CD4-positive, alpha-beta T cell treated with Interleukin-17A for 4 hours (primary cell): ENCODE measurements around the gene MAP3K5.
A peak's percentile ranks its signal among the peaks of the same experiment; 100 is the strongest.

Source experiments
- DNase-seq: peaks from one replicate; pipeline ENCODE4 v3.0.0-alpha.2; 2020; ENCODE audit warnings: mixed read lengths

Gene MAP3K5

DNA sequence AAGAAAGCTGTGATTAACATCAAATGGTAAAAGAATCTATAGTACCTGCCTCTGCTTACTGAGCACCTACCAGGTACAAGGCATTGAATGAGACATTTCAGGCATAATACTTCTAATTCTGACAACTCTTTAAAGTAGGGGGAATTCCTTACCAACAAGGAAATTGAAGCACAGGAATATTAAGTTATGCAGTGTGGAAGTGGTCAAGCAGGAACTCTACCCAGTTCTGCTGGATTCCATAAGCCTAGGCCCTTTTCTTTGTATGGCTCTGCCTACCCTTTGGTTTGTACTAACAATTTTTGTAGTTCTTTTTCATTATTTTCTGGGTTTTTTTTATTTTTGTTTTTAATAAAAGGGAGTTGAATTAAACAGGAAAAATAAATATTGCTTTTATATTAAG is 114.5 kb downstream of the MAP3K5 start:
- DNase-seq = no peak

DNA sequence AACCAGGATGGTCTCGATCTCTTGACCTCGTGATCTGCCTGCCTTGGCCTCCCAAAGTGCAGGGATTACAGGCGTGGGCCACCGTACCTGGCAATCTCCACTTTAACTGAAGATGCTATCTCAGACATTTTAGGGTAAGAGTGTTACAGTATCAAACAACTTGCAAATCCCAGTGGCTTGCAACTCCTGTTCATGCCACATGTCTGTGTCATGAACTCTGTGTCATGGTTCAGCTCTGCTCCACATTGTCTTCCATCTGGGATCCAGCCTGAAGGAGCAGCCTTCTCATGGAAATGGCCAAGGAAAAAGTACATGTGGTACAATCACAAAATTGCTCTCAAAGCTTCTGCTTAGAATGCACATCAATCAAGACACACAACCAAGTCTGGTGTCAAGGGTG is 114.9 kb downstream of the MAP3K5 start:
- DNase-seq = no peak

DNA sequence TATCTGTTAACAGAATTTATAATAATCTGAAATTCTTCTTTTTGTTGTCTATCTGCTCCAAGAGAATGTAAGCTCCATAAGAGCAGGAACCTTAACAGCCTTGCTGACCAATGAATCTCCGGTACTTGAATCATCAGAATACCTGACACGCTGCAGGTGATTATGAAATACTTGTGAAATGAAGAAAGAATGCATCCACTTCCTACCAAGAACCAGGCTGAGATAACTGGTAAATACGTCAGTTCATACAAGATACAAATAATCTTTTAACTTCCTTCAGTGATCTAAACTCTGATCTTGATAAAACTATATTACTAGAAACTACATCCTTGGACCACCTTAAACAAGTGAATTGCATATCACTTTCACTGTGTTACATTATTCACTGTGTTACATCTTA is 116.2 kb downstream of the MAP3K5 start:
- DNase-seq = no peak

DNA sequence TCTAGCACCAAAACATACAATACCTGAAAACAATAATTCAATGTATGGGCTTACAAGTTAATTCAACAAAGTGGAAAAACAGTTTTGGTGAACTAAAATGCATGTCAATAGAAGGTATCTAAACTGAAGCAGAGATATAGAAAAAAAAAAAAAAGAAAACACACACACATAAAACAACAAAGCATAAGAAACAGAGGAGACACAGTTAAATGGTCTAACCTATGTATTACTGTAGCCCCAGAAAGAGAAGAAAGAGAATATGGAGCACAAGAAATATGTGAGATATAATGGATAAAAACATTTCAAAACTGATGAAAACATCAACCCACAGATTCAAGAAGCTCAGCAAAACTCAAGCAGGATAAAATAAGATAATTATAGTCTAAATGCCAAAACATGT is 118.7 kb downstream of the MAP3K5 start:
- no peak for DNase-seq

DNA sequence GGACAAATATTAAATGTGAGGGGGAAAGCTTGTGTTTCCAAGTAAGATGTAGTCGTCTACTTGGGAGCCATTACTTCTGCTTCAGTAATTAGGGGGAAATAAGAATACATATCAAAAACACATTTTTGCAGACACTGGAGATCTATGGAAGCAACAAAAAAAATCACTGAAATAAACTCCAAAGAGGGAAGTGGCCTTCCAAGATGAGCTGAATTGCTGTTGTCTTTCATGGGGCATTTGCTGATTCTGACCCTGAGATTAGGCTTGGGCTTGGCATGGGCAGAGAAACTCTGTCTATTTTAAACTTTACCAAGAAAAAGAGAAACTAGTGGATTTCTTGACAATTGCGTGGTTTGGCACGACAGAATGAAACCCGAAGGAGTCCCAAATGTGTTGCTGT is 120.1 kb downstream of the MAP3K5 start:
- no peak for DNase-seq

DNA sequence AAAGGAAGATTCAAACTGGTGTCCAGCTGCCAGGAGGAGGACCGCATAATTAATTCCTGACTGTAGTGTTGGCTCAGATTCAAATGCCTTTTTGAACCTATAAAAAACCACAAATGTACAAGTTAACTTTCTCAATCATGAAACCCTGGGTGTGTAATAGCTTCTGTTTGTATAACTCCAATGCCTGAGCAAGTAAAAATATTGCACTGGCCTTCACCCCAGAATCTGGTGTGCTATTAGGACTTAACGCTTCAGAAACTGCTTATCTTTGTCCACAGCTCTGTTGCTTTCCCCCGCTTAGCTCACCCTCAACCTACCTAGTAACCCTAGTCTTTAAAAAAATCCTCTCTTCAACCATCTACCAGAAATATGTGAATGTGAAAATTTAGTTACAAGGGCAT is 123.0 kb downstream of the MAP3K5 start:
- no peak for DNase-seq

DNA sequence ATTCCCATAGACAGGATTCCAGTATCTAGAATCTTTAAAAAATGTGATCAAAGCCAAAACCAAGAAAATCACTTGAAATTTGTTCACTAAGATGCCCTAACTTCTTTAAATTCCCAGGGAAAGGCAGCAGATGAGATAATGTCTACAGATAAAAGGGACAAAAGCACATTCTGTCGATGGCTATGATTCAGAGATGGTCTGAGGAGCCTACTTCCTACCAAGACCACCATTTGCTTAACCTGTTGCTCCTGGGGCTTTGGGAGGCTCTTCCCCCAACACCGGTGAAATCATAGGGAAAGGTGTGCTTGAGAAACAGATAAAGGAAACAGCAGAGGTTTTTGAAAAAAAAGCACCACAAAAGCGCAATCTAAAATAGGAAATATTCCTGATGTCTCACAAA is 123.7 kb downstream of the MAP3K5 start:
- DNase-seq = no peak

DNA sequence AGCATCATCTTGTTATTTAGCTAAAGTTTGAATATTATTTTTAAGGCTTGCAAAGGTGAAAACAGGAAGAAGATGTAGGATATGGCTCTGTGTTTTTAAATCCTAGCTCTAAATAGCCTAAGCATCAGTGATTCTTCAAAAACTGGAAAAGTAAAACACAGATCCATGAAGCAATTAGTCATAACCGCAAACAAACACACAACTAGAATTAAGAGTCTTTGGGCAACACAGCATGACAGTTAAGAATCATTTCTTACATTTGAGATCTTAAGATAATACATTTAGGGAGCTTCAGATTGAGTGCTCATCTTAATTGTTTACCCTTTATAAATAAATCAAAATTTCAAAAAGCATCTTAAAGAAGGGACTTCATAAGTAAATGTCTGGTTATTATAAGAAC is 126.2 kb downstream of the MAP3K5 start:
- DNase-seq = no peak

DNA sequence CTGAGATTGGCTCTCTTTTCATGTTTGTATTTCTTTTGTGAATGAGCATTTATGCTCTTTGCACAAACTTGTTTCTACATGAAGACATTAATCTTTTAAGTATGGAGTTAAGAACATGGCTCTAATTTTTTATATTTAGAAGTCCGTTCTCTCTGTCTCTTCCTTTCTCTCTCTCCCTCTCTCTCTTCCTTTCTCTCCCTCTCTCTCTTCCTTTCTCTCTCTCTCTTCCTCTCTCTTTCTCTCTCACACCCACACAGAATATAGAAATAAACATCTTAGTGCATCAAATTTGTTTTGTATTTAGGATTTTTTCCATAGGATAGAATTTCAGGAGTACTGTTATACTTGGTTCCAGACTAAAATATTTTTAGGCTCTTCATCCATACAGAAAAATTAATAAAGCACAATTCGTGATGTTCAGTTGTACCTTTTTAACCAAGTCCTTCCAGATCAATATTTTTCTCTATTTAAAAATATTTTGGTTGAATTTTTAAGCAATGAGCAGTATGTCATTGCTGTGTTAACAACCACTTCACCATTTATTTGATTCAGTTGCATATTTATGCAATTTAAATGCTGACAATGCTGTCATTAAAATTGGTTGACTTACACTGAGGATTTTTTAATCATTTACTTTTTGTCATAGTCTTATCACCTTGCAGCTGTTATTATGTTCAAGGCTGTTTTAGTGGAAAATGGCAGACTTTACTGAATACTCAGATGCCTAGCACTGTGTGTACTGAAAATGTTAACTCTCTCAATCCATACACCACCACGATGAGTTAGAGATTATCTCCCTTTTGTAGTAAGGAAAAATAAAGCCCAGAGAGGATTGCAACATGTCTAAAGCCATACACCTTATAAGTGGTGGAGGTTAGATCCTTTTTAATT is 129.7 kb downstream of the MAP3K5 start:
- no peak for DNase-seq

DNA sequence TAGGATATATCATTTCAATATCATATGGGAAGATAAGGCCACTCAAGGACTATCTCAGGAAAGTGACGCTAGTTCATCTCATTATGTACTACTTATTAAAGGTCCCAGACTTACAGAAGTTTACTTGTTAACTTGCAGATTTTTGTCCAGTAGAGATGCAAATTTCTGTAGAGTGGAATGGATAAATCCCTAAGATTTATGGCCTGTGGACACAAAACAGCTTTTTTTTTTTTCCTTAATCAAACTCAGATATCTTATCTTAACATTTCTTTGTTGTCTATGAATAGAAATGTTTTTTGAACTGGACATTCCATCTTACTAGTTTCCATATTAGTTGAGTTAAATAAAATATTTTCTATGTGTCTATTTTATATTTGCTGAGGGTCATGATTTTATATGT is 131.6 kb downstream of the MAP3K5 start:
- no peak for DNase-seq

DNA sequence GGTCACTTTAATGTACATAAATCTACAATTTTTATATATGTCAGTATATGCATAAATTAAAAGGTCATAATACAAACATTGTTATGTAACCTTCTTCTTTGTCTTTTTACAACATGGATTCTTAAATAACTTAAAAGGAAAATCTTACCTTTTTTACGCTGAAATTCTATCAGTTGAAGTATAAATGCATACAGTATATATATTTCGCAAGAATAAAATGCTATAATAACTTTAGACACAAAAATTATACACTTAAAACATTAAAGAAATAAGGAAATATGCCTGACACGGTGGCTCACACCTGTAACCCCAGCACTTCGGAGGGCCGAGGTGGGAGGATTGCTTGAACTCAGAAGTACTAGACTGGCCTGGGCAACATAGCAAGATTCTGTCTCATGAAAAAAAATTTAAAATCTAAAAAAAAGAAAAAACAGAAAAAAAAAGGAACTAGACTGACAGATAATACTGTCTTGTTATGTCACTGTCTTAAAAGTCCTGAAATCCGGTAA is 132.2 kb downstream of the MAP3K5 start:
- DNase-seq = no peak

DNA sequence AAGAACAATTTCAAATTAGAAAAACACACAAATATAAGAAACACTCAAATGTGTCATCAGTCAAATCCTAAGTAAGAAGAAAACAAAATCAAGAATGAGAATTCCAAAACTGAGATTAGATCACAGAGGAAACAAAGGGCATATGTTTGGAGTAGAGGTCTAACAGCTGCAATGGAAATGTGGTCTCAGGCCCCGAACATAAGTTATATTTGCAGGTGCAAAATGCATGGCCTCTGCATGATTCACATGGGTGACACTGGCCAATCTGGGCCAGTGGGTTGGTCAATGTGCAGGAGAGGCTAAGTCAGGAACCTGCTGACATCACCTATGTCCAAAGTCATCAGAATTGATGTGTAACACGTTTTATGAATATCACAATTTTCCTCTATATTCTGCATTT is 133.6 kb downstream of the MAP3K5 start:
- no peak for DNase-seq

DNA sequence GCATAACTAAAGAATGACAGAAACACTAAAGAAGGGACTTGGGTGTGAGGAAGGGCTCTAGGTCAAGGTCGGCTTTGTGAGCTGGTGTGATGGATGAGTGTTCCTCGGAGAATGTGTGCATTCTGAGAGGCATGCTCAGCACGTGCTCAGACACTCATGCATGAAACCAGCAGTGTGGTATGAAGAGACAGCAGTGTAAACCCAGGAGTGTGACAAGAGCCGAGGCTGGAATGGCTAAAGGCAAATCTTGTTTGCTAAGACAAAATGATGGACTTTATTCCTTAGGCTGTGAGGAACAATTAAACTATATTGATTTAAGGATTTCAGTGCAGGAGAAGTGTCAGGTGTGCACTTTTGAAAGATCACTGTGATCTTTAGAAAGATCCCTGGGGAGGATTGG is 134.6 kb downstream of the MAP3K5 start:
- no peak for DNase-seq

DNA sequence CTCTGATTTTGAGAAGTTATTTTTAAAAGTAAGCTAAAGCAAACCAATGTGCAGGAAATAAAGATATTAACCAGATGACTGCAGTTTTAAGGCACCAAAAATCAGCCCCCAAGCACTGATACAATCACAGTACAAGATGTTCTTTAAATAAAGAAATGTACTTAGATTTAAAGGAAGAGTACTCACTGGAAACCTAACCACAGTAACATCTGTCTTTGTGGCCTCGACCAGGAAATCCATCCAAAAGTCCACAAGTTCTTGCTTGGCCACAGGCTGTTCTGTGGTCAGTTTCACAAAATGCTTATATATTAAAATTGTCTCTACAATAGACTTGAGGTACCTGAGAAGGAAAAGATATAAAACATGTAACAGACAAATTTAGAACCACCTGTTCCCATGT is 136.2 kb downstream of the MAP3K5 start:
- no peak for DNase-seq

DNA sequence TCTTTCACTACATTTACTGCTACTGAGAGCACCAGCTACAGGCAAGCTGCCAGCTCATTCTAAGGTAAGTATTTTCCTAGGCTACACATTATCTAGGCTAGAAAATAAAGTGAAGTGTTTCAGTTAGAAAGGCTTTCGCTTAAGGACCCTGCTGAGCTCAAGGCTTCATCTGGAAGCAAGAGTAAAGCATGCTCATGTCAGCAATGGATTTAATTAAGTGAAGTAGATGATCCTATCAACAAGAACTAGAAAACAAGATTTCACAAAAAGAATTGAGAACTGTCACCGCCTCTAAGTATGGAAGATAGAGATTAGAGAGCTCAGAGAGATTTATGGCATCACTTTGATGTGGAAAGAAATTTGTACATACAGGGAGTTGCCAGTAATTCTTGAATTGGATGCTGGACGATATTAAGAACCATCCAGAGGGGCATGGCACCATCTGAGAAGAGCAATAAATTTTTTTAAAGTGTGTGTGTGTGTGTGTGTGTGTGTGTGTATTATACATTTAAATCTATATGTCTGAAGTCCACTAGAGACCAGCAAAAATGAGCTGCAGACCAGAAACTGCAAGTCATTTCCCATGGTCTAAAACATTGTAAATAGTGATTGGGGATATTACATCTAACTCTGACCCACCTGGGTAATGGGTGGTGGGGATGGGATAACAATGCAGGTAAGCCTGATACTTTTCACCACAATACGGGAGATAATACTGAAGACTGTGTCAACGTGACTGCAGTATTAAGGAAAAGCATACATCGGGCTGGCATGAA is 136.8 kb downstream of the MAP3K5 start:
- no peak for DNase-seq

DNA sequence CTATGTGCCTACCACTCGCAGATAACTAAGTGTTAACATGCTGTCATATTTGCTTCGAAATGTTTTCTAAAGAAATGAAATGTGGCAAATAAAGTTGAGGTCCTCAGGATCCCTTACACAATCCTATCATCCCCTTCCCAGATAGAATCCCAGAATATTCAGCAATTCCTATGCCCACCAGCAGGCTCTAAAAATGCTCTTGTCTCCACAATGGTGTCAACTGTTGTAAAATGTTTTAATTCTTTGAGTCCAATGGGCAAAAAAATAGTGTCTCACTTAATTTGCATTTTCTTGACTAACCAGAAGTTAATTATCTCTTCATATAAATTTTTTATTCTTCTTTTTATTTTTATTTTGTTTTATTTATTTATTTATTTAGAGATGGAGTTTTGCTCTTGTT is 138.2 kb downstream of the MAP3K5 start:
- no peak for DNase-seq

DNA sequence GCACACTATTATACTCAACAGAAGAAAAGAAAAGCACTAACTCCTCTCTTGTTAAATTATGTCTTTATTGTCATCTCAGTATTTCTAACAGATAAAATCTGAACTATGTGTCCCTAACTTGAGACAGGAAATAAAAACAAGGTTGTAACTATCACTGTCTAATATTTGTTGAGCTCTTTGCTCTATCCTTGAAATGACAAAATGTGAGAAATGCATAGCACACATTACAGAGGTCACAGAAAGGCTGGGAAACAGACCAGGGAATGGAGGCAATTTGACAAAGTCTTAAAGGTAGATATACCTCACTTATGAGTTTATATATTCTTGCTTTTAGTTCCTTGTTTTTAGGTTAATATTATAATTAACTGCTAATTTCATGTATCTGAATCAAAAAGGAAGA is 139.6 kb downstream of the MAP3K5 start:
- no peak for DNase-seq

DNA sequence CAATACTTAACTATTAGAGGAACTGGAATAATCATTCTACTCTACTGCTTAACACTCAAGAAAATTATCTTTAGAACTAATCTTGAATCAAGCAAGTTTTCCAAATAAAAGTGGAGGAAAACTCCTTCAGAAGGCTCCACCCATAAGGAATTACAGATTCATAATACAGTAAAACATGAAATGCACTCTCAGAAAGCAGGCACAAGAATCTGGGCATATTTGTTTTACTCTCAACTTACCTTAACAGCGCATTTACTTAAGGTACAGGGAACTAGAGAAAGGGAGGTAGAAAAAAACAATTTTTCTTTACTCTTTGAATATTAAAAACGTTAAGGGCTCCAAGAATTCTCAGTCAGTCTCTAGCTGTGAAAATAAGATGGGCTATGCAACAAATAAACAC is 140.3 kb downstream of the MAP3K5 start:
- DNase-seq = no peak

DNA sequence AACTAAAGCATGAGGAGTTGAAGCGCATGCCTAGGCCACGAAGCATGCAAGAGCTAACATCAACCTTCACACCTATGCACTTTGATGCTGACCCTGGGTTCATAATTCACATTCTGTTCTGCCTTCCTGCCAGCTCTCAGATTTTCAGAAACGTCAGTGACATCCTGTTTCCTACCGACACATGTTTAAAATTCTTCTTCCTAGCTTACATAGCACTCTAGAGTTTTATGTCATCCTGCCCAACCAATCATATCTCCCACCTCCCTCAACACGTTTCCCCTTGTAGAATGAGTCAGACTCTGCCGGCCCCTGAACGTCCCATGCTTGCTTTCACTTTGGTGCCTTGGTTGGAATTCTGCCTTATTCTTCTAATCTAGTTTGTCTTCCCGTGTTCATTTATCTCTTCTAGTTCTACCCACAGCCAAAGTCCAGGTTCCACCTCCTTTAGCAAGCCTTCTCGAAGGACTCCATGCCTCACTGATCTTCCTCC is 144.9 kb downstream of the MAP3K5 start:
- peak; percentile 53 for DNase-seq

DNA sequence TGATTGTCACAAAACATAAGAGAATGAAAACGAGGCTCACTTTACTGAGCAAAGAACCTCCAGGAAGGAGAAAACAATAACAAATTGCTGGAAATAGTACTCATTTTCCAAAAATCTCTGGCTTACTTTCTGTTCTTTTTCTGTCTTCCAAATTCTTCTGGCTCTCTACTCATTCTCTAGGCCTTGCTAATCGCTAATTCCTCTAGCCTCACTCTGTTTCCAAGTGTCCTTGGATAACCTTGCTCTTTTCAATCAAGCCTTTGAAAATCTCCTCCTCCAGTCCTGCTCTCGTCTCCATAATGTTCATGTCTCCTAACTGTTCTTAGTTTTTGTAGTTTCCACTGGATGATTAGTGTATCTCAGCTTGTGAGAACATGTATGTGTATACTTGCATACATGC is 145.9 kb downstream of the MAP3K5 start:
- DNase-seq = no peak

DNA sequence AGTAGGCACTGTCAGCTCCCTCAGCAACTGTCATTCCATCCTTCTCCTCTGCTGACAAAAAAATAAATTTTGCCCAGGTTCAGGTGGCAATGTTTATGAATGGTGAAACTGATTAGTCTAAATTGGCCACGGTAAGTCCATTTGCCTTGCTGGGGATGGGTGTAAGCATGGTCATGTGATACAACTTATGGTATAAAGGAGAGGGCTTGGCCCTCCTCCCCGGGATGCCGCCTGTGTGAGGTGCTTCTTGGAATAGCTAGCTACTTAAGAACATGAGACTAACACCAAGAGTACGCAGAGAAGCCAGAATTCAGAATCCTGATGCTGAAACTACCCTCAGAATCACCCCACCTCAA is 147.7 kb downstream of the MAP3K5 start:
- DNase-seq = no peak

DNA sequence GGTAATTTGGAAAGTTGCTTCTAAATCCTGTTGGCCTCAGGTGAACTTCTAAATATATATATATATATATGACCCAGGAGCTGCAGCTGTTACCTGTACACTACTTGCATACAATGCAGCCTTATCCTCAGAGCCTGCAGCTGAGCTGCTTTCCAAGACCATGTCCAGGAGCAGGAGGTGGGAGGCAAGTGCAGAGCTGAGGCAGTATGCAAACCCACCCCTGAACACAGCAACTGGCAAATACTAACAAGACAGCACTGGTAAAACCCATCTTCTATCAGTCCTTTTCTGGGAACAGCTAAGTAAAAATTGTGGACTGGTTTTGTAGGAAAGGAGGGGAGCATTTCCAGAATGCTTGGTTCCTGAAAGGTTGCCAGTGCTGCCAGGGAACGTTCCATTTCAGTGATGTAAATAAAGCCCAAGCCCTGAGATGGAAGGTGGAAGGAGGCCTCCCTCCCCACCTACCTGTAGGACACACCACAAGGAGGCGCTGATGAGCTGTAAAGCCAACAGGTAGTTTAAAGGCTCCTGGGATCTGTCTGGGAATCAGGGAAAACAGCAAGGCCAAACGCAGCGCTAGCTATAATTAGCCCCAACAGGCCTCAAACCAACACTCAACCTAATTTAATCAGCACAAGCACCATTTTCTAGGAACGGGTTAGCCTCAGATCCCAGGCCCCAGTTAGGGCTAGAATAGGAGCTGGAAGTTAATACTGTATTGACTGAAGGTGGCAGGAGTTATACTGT is 148.3 kb downstream of the MAP3K5 start:
- DNase-seq = peak; percentile 91

DNA sequence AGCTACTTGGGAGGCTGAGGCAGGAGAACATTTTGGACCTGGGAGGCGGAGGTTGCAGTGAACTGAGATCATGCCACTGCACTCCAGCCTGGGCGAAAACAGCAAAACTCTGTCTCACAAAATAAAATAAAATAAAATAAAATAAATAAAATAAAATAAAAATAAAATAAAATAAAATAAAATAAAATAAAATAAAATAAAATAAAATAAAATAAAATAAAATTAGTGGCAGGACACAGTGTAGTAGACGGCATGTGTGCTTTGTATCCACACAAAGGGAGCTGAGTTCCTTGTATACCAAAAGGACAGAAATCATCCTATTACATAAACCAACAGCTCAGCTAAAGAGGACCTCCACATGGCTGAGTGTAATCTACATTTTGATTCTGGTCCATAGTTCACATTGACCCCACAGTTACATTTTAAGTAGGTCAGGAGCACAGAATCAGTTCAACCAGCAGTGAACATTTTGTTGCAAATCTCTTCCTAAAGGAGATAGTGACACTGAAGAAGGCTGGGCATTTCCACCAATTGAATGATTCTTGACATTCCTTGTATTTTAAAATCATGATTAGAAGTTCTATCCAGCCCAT is 150.3 kb downstream of the MAP3K5 start:
- DNase-seq = no peak
